Brain microvascular endothelial cell (primary cell): ENCODE results near the gene AKAP12.

Experiments
- DNase-seq: peaks from one replicate; pipeline ENCODE4 v3.0.0-alpha.2; 2020
- H3K27ac ChIP-seq: fragments of 250-450 bp; sonication (Bioruptor Pico); 2 replicates; pipeline ENCODE4 v1.5.1; 2020; ENCODE audit warnings: mild to moderate bottlenecking, moderate library complexity
- H3K27me3 ChIP-seq: fragments of 250-450 bp; sonication (Bioruptor Pico); replicated peaks from 2 replicates; pipeline ENCODE4 v1.5.1; 2020; ENCODE audit warnings: mild to moderate bottlenecking
- H3K36me3 ChIP-seq: fragments of 250-450 bp; sonication (Bioruptor Pico); replicated peaks from 2 replicates; pipeline ENCODE4 v1.5.1; 2020; ENCODE audit warnings: mild to moderate bottlenecking
- H3K4me3 ChIP-seq: 2 replicates; pipeline ENCODE4 v1.5.1; 2011; ENCODE audit warnings: low read depth, mild to moderate bottlenecking, control low read depth, low read length, moderate library complexity
- in situ Hi-C: cut with HindIII; loops from 2 replicates; pipeline ENCODE4 v1.10.0; 2017; ENCODE audit warnings: low sequenced_read_pairs, low pct_ligation_motif_present
- TF ChIP-seq, protein P1 (sequence below): IDR thresholded peaks from 2 replicates; pipeline ENCODE4 v1.5.1; 2011; ENCODE audit warnings: low read depth, mild to moderate bottlenecking, moderate library complexity, low read length, control low read depth, inconsistent platforms; ENCODE audit errors: missing control alignments

AKAP12 gene

DNA sequence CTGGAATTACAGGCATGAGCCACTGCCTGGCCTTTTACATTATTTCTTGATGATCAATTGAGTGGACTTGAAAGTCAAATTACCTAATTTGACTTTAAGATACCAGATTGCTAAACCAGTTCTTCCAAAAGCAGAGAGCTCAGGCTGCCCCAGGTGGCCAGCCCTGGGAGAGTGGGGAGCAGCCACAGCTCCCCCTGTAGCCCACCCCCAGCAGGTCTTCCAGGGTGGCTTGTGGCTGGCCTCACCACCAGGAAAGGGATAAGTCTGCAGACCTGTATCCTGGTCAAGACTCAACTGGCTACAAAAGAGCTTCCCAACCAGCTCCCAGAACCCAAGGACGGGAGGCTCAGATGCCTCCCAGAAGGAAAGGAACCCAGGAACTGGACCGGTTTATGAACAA lies 23.8 kb upstream of the AKAP12 start:
- DNase-seq = no peak
- TF ChIP-seq, protein P1, sequence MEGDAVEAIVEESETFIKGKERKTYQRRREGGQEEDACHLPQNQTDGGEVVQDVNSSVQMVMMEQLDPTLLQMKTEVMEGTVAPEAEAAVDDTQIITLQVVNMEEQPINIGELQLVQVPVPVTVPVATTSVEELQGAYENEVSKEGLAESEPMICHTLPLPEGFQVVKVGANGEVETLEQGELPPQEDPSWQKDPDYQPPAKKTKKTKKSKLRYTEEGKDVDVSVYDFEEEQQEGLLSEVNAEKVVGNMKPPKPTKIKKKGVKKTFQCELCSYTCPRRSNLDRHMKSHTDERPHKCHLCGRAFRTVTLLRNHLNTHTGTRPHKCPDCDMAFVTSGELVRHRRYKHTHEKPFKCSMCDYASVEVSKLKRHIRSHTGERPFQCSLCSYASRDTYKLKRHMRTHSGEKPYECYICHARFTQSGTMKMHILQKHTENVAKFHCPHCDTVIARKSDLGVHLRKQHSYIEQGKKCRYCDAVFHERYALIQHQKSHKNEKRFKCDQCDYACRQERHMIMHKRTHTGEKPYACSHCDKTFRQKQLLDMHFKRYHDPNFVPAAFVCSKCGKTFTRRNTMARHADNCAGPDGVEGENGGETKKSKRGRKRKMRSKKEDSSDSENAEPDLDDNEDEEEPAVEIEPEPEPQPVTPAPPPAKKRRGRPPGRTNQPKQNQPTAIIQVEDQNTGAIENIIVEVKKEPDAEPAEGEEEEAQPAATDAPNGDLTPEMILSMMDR = no peak
- H3K27ac ChIP-seq = no peak overlapping the region
- in situ Hi-C loops = no loop called here
- H3K4me3 ChIP-seq = no peak overlapping the region
- H3K27me3 ChIP-seq = no peaks in the 10 kb centered on the region
- H3K36me3 ChIP-seq = no peaks in the 10 kb centered on the region

DNA sequence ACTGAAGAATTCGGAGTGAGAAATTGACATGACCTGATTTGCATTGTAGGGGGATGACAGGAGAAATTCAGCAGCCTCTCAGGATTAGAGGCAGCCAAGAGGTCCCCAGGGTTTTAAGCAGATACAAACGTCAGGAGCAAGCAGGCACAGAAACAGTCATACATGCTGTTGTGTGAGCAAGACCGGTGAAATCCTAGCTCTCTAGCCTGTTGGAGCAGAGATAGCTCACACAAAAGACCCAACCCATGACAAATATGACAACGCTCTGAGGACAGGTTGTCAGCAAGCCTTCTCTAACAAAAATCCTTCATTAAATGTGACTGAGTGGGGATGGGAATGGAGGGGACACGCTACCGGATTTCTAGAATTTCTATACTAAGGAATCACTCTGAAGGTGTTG lies 23.0 kb upstream of the AKAP12 start:
- in situ Hi-C loops = no loop called here
- H3K27me3 ChIP-seq = no peaks in the 10 kb centered on the region
- TF ChIP-seq, protein P1 = no peak
- no peaks in the 10 kb centered on the region for H3K36me3 ChIP-seq
- H3K27ac ChIP-seq = no peak overlapping the region
- DNase-seq = no peak
- H3K4me3 ChIP-seq = no peak overlapping the region

DNA sequence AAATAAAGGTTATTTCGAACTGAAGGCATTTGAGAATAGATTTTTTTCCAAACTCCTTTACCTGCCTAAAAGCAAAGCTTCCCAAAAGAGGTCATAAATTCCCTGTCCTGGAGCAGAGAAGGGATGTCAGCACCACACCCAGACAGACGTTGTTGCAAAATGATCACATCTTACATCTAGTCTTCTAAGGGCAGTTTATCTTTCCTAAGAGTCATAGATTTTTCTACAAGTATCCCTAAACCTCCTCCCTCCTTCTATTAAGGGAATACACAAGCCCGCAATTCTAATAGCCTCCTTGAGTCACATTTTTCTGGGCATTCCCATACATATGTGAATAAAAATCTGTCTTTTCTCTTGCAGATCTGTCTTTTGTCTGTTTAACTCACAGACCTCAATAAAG lies 20.6 kb upstream of the AKAP12 start:
- Histone ChIP-seq H3K27ac (no peak overlapping the region), H3K27me3 (no peaks in the 10 kb centered on the region), H3K4me3 (no peak overlapping the region), H3K36me3 (no peaks in the 10 kb centered on the region)
- in situ Hi-C loops = no loop called here
- no peak for DNase-seq
- TF ChIP-seq, protein P1 = no peak

DNA sequence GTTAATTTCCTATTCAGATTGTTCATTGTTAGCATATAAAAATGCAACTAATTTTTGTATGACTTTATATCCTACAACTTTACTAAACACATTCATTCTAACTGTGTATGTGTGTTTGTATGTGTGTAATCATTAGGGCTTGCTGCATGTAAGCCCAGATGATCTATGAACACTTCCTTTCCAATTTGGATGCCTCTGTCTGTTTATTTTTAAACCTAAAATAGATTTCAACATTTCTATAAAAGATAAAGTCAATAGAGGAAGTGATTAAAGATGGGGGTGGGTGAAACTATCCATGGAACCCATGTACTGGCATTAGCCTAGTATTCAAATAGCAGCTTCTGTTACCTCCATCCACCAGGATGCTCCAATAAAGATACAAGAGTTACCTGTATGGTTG lies 15.7 kb upstream of the AKAP12 start:
- no peak overlapping the region for H3K27ac ChIP-seq
- TF ChIP-seq, protein P1 = no peak
- H3K27me3 ChIP-seq = no peaks in the 10 kb centered on the region
- DNase-seq = no peak
- in situ Hi-C loops = no loop called here
- H3K36me3 ChIP-seq = no peaks in the 10 kb centered on the region
- H3K4me3 ChIP-seq = no peak overlapping the region

DNA sequence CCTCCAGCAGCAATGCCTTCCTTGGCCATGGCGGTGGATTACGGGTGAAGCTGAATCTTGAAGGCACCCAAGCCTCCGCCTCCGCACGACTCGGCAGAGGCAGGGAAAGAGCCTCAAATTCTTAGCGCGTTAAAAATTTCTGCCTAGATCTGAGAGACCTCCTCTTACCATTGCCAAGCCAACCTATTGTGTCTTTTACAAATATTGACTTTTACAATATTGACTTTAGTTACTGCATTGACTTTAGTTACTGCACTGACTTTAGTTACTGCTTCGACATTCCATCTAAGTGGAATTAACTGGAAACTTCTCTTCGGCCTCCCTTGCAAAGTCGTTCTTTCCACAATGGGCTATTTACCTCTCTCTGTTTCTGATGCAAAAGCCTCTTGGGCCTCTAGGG lies 13.8 kb upstream of the AKAP12 start:
- Histone ChIP-seq H3K27me3 (no peaks in the 10 kb centered on the region), H3K4me3 (no peak overlapping the region), H3K36me3 (no peaks in the 10 kb centered on the region), H3K27ac (no peak overlapping the region)
- no peak for DNase-seq
- in situ Hi-C loops = no loop called here
- TF ChIP-seq, protein P1 = no peak

DNA sequence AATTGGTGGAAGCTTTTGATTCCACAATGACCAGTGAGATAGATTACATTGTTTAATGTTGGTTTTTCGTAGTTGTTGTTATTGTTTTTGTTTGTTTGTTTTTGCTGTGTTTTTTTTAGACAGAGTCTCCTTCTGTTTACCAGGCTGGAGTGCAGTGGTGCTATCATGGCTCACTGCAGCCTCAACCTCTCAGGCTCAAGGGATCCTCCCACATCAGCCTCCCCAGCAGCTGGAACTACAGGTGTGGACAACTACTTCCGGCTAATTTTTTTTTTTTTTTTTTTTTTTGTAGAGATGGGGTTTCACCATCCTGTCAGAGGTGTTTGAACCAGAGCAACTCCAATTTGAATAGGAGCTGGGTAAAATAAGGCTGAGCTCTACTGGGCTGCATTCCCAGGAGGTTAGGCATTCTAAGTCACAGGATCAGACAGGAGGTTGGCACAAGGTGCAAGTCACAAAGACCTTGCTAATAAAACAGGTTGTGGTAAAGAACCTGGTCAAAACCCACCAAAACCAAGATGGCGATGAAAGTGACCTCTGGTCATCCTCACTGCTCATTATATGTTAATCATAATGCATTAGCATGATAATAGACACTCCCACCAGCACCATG lies 10.9 kb upstream of the AKAP12 start:
- in situ Hi-C loops = no loop called here
- TF ChIP-seq, protein P1 = no peak
- Histone ChIP-seq H3K4me3 (no peak overlapping the region), H3K27ac (no peak overlapping the region), H3K36me3 (no peaks in the 10 kb centered on the region), H3K27me3 (no peaks in the 10 kb centered on the region)
- no peak for DNase-seq
